GM18519 (cell line): ENCODE data around the gene DARS2.

ENCODE experiments used
- ATAC-seq: cut with Tn5 transposase; IDR thresholded peaks from one replicate; pipeline ENCODE4 v1.9.1; 2021; ENCODE audit warnings: mild to moderate bottlenecking, moderate library complexity; ENCODE audit not compliant: unreplicated experiment, low FRiP score

Gene DARS2

DNA sequence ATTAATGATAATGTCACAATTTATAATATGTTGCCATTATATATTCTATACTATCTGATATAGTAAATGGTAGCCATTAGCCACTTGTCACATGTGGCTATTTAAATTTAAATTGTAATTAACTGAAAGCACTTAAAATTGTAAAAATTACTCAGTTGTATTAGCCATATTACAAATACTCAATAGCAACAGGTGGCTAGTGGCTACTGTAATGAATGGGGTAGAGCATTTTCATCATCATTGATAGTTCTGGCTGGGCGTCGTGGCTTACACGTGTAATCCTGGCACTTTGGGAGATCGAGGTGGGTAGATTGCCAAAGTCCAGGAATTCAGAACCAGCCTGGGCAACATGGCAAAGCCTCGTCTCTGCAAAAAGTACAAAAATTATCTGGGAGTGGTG lies 60.2 kb downstream of the DARS2 start:
- ATAC-seq = no peak

DNA sequence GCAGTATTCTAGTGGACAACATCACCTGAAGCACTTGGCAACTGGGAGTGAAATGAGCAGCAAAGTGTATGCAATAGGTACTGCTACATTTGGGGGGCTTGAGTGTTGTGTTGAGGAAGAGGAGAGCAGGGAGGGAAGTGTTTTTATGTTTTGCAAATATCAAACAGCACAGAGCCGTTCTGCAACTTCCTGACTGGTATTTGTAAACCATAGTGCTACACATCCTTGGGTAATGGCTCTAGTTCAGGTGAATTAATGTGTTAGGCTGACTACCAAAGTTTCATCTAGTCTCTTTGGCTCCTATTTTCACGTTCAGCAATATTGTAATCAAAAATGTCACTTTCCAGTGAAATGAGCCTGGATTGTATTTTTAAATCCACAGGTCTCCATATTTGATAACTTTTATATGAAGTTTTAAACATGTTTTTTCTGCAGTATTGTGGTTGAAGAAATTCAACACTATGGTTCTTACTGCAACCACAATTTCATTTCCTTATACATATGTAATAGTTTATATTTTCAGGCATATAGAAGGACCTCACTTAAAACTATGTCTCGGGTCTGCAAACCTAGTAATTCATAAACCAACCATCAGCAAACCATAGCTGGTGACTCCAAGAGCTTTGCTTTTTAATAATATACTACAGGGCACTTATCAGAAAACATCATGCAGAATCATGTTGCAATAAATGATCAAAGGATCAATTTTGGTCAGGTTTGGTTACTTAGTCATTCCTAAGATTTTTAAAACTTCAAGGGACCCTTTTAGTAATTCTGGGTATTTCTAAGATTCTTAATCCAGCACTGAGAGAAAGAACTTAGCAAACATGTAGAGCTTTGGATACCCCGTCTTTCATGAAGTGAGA lies 62.5 kb downstream of the DARS2 start:
- ATAC-seq = no peak

DNA sequence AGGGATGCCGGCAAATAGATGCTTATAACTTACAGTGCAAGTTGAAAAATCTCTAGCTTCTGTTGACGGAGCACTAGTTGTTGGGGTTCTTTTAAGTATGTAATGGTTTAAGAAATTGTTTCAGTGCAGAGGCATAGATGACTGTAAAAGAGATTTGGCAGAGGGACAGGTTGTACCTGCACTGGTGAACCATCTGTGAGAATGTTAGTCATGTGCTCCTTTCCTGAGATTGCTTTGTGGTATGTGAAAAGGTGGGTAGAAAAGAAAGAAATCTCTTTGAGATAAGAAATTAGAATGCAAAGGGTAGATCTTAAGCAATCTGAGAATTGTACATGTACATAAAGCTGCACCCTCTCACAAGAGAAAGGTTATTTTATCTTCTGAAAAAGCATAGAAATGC lies 63.2 kb downstream of the DARS2 start:
- no peak for ATAC-seq

DNA sequence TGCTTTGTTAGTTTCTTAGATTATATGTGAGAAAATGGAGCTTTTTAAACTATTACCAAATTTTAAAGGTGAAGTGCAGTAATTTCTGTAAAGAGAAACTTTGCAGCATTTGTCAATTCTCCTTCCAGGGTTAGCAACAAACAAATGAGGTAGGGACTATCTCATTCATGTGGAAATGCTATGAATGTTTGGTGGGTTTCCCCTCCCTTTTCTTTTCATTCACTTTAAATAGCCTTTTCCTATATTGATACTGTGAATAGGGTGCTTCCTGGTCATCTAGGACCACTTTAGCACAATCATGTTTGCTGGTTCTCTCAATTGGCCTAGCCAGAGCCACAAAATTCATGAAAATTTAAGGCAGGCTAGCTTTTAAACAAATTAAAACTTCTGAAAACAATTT lies 64.3 kb downstream of the DARS2 start:
- ATAC-seq = no peak

DNA sequence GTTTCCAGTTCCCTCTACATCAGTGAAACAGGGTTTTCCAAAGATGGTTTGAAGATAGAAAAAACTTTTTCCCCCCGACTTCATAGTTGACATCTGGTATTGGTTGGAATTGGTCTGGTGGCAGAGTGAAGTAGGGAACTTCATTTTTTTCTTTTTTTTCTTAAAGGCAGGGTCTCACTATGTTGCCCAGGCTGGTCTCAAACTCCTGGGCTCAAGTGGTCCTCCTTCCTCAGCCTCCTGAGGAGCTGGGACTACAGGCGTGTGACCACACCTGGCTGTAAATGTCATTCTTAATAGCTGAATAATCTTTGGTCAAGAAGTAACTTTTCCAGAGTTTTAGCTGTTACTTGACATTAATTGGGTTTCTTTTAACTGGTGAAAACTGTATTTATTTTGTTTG lies 65.4 kb downstream of the DARS2 start:
- no peak for ATAC-seq

DNA sequence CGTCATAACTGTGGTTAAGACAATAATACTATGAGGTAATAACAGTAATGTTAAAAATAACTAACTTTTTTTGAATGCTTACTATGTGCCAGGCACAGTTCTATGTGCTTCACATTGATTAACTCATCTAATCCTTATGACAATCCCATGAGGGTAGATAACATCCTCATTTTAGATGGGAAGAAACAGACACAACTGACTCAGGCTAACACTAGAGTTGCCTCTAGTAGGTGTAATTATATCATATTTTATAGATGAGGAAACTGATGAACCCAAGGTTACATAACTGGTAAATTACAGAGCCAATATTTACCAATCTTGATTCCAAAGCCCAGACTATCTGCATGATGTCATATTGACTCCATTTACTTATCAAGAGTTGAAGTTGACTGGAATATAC lies 69.1 kb downstream of the DARS2 start:
- ATAC-seq = no peak

DNA sequence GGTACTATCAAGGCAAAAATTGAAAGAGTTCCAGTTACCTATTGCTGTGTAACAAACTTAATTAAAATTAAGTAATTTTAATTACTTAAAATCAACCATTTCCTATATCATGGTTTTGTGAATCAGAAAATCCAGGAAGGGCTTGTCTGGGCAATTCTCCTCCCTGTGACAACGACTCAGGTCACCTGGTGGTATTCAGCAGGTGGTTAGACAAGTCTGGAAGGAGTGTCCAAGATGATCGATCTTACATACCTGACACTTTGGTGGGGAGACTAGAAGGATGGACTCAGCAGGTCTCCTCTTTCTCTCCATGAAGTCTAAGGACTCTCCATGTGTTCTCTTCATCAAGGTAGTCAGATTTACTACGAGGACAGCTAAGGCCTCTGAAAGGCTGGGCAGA lies 69.7 kb downstream of the DARS2 start:
- no peak for ATAC-seq

DNA sequence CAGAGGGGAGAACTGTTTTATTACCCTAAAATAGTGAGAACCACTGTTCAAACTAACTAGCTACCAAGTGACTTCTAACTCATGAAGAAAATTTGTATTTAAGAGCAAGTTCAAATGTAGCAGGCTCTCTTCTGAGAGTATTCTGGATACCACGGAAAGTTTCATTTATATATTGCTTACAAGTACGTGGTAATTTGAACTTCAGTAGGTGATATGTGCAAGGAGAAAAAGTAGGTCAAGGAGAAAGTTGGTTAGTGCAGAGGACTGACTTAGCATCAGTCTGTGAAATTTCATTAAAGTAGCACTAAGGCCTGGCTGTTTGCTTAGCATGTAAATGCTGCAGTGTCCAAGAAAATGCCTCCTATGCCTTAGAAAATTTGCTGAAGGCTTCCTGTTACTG lies 76.0 kb downstream of the DARS2 start:
- no peak for ATAC-seq

DNA sequence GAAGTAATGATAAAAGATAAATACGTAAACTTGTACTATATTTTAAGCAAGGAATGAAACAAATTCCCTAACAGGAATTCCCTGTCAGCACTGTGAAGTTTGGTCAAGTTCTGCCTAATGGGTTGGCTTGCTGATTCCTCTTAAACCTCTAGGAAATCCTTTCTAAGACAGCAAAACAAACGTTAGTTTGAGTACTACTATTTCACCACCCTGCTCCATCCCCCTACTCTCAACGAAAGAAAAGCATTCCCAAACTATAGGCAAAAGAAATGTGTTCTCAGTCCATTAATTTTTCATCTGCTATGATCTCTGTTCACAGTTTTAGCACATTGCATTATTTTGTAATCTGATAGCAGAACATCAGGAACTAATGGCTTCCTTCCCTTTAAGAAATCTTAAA lies 76.5 kb downstream of the DARS2 start:
- ATAC-seq = no peak

DNA sequence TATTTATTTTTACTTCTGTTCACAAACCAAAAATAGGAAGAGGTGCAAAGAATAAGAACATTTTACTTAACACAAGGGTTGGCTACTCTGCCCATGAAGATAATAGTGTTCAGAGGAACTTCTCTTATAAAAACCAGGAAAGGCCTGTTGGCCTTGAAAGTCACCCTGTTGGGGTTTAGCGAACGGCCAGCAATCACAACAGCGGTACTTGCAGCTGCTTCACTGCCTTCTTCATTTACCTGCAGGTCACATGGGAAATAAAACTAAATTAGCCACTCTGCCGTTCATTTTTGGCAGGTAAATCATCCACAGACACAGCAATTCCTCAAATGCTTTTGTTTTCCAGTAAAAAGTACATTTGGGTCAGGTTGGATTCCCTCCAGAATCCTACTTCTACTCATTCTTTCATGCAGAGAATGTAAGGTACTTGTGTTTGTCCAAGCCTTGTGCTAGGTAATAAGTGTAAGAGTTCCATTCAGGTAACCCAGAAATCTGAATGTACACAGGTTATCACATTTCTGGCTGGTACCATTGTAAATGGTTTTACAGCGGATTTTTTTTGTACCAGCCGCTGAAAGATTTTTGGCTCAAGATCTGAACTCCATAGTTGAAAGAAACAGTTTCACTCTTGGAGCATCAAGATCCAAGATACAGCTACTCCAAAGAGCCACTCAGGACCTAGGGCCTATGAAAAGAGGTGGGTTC lies 79.5 kb downstream of the DARS2 start:
- no peak for ATAC-seq
